HepG2 (cell line): Measurements from ENCODE around the gene TMEM35B. TPM values are rescaled to one million over a fixed set of nuclear protein-coding genes. Genes with fewer than 3 reads are reported as not detected.

Source experiments
- ATAC-seq: fragments of 200-7000 bp; cut with Tn5 transposase; 3 replicates; pipeline ENCODE4 v1.9.1; 2020; ENCODE audit warnings: mild to moderate bottlenecking, moderate library complexity
- BruUV-seq: library from RNA; stranded (reverse); fragments of 400-500 nt; replicated peaks from 2 replicates; lab custom pipeline; 2021; lab: Mats Ljungman, UMichigan
- CTCF ChIA-PET: fragments of 300-600 bp; formaldehyde crosslinking; extraction: SDS; loops from one replicate; lab custom pipeline; 2021; ENCODE audit warnings: low total read pairs, inconsistent platforms, low intra/inter-chr PET ratio; lab: Yijun Ruan, JAX
- POLR2A ChIA-PET: fragments of 350-600 bp; sonication (Branson Sonifier 250); formaldehyde crosslinking; loops from one replicate; lab custom pipeline; 2020; ENCODE audit warnings: antibody characterized with exemption, inconsistent platforms; lab: Yijun Ruan, JAX
- DNase-seq: peaks from one replicate; pipeline ENCODE4 v3.0.0-alpha.2; 2015; ENCODE audit warnings: low spot score
- FAIRE-seq: peaks from 3 replicates; lab custom pipeline; 2011; peaks lifted over from hg19 to GRCh38; lab: Jason Lieb, UNC
- H2AFZ ChIP-seq: one replicate; pipeline ENCODE4 v1.6.1; 2011; ENCODE audit warnings: low read length, inconsistent platforms
- H3K27ac ChIP-seq: fragments of 300-600 bp; 3 replicates; pipeline ENCODE4 v1.8.0; 2011; ENCODE audit warnings: mixed run types, mild to moderate bottlenecking, mixed read lengths, low read length, inconsistent platforms; ENCODE audit not compliant: insufficient read depth; ENCODE audit errors: extremely low read length
- H3K27me3 ChIP-seq, 2 experiments: fragments of 200-600 bp in 1 of 2; 2 replicates in 1 of 2; 3 replicates in 1 of 2; pipeline versions ENCODE4 v1.6.0 to v1.8.0; 2011; ENCODE audit warnings: low read length in 2 of 2, mild to moderate bottlenecking in 2 of 2, moderate library complexity in 2 of 2, inconsistent platforms in 1 of 2; ENCODE audit not compliant: insufficient read depth in 2 of 2, control insufficient read depth in 1 of 2
- H3K36me3 ChIP-seq, 2 experiments: fragments of 200-600 bp in 1 of 2; replicated peaks in 1 of 2; 2 replicates in 1 of 2; 3 replicates in 1 of 2; pipeline versions ENCODE4 v1.5.1 to v1.8.0; 2011; ENCODE audit warnings: low read length in 2 of 2, inconsistent platforms in 1 of 2; ENCODE audit not compliant: insufficient read depth in 2 of 2, control insufficient read depth in 1 of 2
- H3K4me1 ChIP-seq: 2 replicates; pipeline ENCODE4 v1.5.1; 2012; ENCODE audit warnings: low read length, inconsistent platforms; ENCODE audit not compliant: insufficient read depth
- H3K4me2 ChIP-seq: 2 replicates; pipeline ENCODE4 v1.6.0; 2011; ENCODE audit warnings: low read depth, low read length, inconsistent platforms
- H3K4me3 ChIP-seq, 3 experiments: fragments of 200-600 bp in 1 of 3; sonication (generic), shearing (Covaris generic) in 1 of 3; replicated peaks in 1 of 3; 2 replicates each; pipeline ENCODE4 v1.5.1; 2011 to 2016; ENCODE audit warnings: low read length in 3 of 3, inconsistent platforms in 2 of 3, low read depth in 2 of 3, mild to moderate bottlenecking in 2 of 3, control low read depth in 1 of 3, mixed read lengths in 1 of 3; ENCODE audit not compliant: insufficient read depth in 1 of 3
- H3K79me2 ChIP-seq: one replicate; pipeline ENCODE4 v1.6.1; 2011; ENCODE audit warnings: low read length, inconsistent platforms; ENCODE audit not compliant: insufficient read depth
- H3K9ac ChIP-seq: 2 replicates; pipeline ENCODE4 v1.6.0; 2011; ENCODE audit warnings: mild to moderate bottlenecking, low read depth, low read length, inconsistent platforms; ENCODE audit not compliant: insufficient read depth
- H3K9me3 ChIP-seq: 2 replicates; pipeline ENCODE4 v1.5.1; 2012; ENCODE audit warnings: mild to moderate bottlenecking, low read length
- H4K20me1 ChIP-seq: 2 replicates; pipeline ENCODE4 v1.6.0; 2011; ENCODE audit warnings: inconsistent platforms, mild to moderate bottlenecking, low read length, moderate library complexity; ENCODE audit not compliant: insufficient read depth
- CREM ChIP-seq, 2 experiments: sonication (generic) in 1 of 2; formaldehyde crosslinking in 1 of 2; IDR thresholded peaks; 2 replicates each; pipeline versions ENCODE4 v1.4.0 to v1.6.1; 2016 to 2020; ENCODE audit warnings: antibody characterized with exemption in 1 of 2, mild to moderate bottlenecking in 1 of 2, missing genetic modification reagents in 1 of 2
- ELF1 ChIP-seq: sonication (generic); formaldehyde crosslinking; IDR thresholded peaks from 2 replicates; pipeline ENCODE4 v1.4.0; 2020; ENCODE audit warnings: missing genetic modification reagents
- ETV6 ChIP-seq: sonication (generic); formaldehyde crosslinking; conservative IDR thresholded peaks from 2 replicates; pipeline ENCODE4 v1.4.0; 2020; ENCODE audit warnings: missing genetic modification reagents
- MTA3 ChIP-seq: sonication (generic); formaldehyde crosslinking; IDR thresholded peaks from 2 replicates; pipeline ENCODE4 v1.4.0; 2020; ENCODE audit warnings: missing genetic modification reagents
- MXD3 ChIP-seq: IDR thresholded peaks from 2 replicates; pipeline ENCODE4 v1.6.1; 2016; ENCODE audit warnings: mild to moderate bottlenecking, missing biosample characterization, missing genetic modification reagents
- POGZ ChIP-seq: sonication (generic); formaldehyde crosslinking; IDR thresholded peaks from 2 replicates; pipeline ENCODE4 v1.4.0; 2020; ENCODE audit warnings: mild to moderate bottlenecking, missing genetic modification reagents
- SKI ChIP-seq: fragments of 450-650 bp; IDR thresholded peaks from one replicate; pipeline ENCODE4 v1.6.1; 2018; ENCODE audit warnings: mild to moderate bottlenecking; ENCODE audit not compliant: partially characterized antibody
- TCF12 ChIP-seq, 2 experiments: fragments of 450-650 bp in 1 of 2; sonication (generic) in 1 of 2; formaldehyde crosslinking in 1 of 2; IDR thresholded peaks; 2 replicates each; pipeline versions ENCODE4 v1.6.1 to v1.8.0; 2017 to 2022; ENCODE audit warnings: antibody characterized with exemption in 1 of 2, mild to moderate bottlenecking in 1 of 2, missing genetic modification reagents in 1 of 2, moderate library complexity in 1 of 2
- TP53 ChIP-seq: sonication (generic); formaldehyde crosslinking; conservative IDR thresholded peaks from 2 replicates; pipeline ENCODE4 v1.4.0; 2020; ENCODE audit warnings: missing genetic modification reagents
- U2AF2 ChIP-seq: fragments of 200-400 bp; formaldehyde crosslinking; IDR thresholded peaks from 2 replicates; pipeline ENCODE4 v1.6.1; 2017; ENCODE audit warnings: low read depth, mild to moderate bottlenecking, low read length
- ZBTB46 ChIP-seq: sonication (generic); formaldehyde crosslinking; IDR thresholded peaks from 2 replicates; pipeline ENCODE4 v1.4.0; 2020; ENCODE audit warnings: mild to moderate bottlenecking, missing genetic modification reagents, borderline replicate concordance
- ZNF383 ChIP-seq: sonication (generic); formaldehyde crosslinking; IDR thresholded peaks from 2 replicates; pipeline ENCODE4 v1.4.0; 2020; ENCODE audit warnings: missing genetic modification reagents, mild to moderate bottlenecking, borderline replicate concordance
- ZNF644 ChIP-seq: IDR thresholded peaks from 2 replicates; pipeline ENCODE4 v1.6.1; 2016; ENCODE audit warnings: low read depth
- ZNF776 ChIP-seq: sonication (generic); formaldehyde crosslinking; IDR thresholded peaks from 2 replicates; pipeline ENCODE4 v1.4.0; 2020; ENCODE audit warnings: mild to moderate bottlenecking, missing genetic modification reagents
- ZSCAN25 ChIP-seq: sonication (generic); formaldehyde crosslinking; IDR thresholded peaks from 2 replicates; pipeline ENCODE4 v1.8.0; 2022; ENCODE audit warnings: mild to moderate bottlenecking, missing genetic modification reagents
- WGBS: methylation state at CpG from one replicate; pipeline ENCODE4 v1.1.6; 2017; ENCODE audit warnings: low lambda C conversion rate; 5-methylcytosine and 5-hydroxymethylcytosine counted together
- in situ Hi-C: cut with HindIII; loops from 2 replicates; pipeline ENCODE4 v1.10.0; 2017; ENCODE audit warnings: low pct_unique_long_range_greater_than_20kb; ENCODE audit not compliant: extremely low pct_ligation_motif_present
- intact Hi-C: fragments of 100-400 bp; cut with micrococcal nuclease; formaldehyde crosslinking; loops from one replicate; pipeline ENCODE4 v1.10.0; 2022; ENCODE audit not compliant: unreplicated experiment
- polyA plus RNA-seq, 8 experiments: library from polyadenylated mRNA; depleted of rRNA in 3 of 8; stranded (reverse) in 7 of 8; unstranded in 1 of 8; fragments of >200 nt; fragmentation: Illumina TruSeq in 4 of 8; extraction: Trizol in 4 of 8; gene quantifications; 2 replicates each; pipeline versions ENCODE4 v1.2.1 to v1.2.3, GENCODE V29; 2011 to 2016; ENCODE audit warnings: low read depth in 4 of 8, missing spikeins in 1 of 8, mixed read lengths in 1 of 8; ENCODE audit not compliant: insufficient read depth in 1 of 8
- total RNA-seq, 5 experiments: library from RNA; depleted of rRNA; stranded (reverse); fragments of >200 nt; fragmentation: Illumina TruSeq; extraction: Trizol; gene quantifications; 2 replicates each; pipeline ENCODE4 v1.2.3, GENCODE V29; 2016; ENCODE audit warnings: low read depth in 1 of 5
- TF ChIP-seq, protein P1 (sequence below): sonication (generic); formaldehyde crosslinking; IDR thresholded peaks from 2 replicates; pipeline ENCODE4 v1.4.0; 2020; ENCODE audit warnings: missing genetic modification reagents, borderline replicate concordance

The TMEM35B gene
- total and polyA plus RNA-seq, 2 of the 13 experiments (the other 11 are each of a cell fraction or from before 2014, with no cell fraction given), result 11.5 to 26.0 TPM

- ChIA-PET CTCF (no interaction called here), POLR2A (interaction anchor here (1.5 kb wide), 1 partner anchor 8 kb away, joined by 7 read pairs; no protein-coding TSS in a partner anchor)
- Histone ChIP-seq H3K4me2 (no peak overlapping the region), H3K9me3 (no peaks in the 10 kb centered on the region), H3K27me3 (no peaks in the 10 kb centered on the region), H3K4me3 (no peak overlapping the region), H3K79me2 (no peaks in the 10 kb centered on the region), H3K27ac (no peak overlapping the region), H3K9ac (no peak overlapping the region), H2AFZ (no peak overlapping the region), H3K4me1 (peaks cover 37% of the 10 kb centered on the region), H4K20me1 (no peaks in the 10 kb centered on the region), H3K36me3 (no peaks in the 10 kb centered on the region)
- FAIRE-seq (no peak), DNase-seq (no peak), ATAC-seq (no peak; the same call in 2 of the 3 replicates)
- TF ChIP-seq, protein P1, sequence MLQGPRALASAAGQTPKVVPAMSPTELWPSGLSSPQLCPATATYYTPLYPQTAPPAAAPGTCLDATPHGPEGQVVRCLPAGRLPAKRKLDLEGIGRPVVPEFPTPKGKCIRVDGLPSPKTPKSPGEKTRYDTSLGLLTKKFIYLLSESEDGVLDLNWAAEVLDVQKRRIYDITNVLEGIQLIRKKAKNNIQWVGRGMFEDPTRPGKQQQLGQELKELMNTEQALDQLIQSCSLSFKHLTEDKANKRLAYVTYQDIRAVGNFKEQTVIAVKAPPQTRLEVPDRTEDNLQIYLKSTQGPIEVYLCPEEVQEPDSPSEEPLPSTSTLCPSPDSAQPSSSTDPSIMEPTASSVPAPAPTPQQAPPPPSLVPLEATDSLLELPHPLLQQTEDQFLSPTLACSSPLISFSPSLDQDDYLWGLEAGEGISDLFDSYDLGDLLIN (CRISPR knock-in tag), result no peak
- TF ChIP-seq CREM (IDR thresholded peaks at IDR 0.05), result no peak
- no peak for TF ChIP-seq CREM (CRISPR knock-in tag; IDR thresholded peaks at IDR 0.05)
- TF ChIP-seq SKI, result no peak
- TF ChIP-seq MTA3 (CRISPR knock-in tag), result no peak
- TF ChIP-seq POGZ, result no peak
- no peak for TF ChIP-seq TCF12 (IDR thresholded peaks at IDR 0.05)
- TF ChIP-seq TCF12 (CRISPR knock-in tag; IDR thresholded peaks at IDR 0.05), result no peak
- no peak for TF ChIP-seq MXD3 (CRISPR knock-in tag)
- no peak for TF ChIP-seq ZSCAN25 (CRISPR knock-in tag)
- no peak for TF ChIP-seq ZNF644 (CRISPR knock-in tag)
- no peak for TF ChIP-seq ELF1
- no peak for TF ChIP-seq ZNF776 (CRISPR knock-in tag)
- no peak for TF ChIP-seq TP53 (CRISPR knock-in tag)
- no peak for TF ChIP-seq ZBTB46 (CRISPR knock-in tag)
- no peak for TF ChIP-seq ZNF383 (CRISPR knock-in tag)
- no peak for TF ChIP-seq U2AF2
- TF ChIP-seq ETV6 (CRISPR knock-in tag), result no peak
- 99% methylated on average over 57 of the region's 72 CpGs for WGBS
- in situ Hi-C loops, result no loop called here
- BruUV-seq, result no TSS peak
- intact Hi-C loops, result no loop called here
These were observed 8.6 kb downstream of the TMEM35B start for GRCh38 chr1:34976384-34977209.
